SK-N-SH (cell line): Measurements from ENCODE around the gene GPRASP1.

ENCODE experiments used
- CTCF ChIP-seq: fragments of 200-600 bp; sonication (generic); IDR thresholded peaks from 2 replicates; pipeline ENCODE4 v1.6.1; 2017; ENCODE audit warnings: antibody characterized with exemption, mild to moderate bottlenecking, moderate library complexity
- TF ChIP-seq, protein P1 (sequence below): fragments of 150-350 bp; IDR thresholded peaks from 2 replicates; pipeline ENCODE4 v1.6.1; 2017; ENCODE audit warnings: antibody characterized with exemption, low read length, low read depth, borderline replicate concordance

GRCh38 chrX:102694749-102695148 is 43.5 kb downstream of the GPRASP1 start:
- TF ChIP-seq CTCF, result no peak
- TF ChIP-seq, protein P1, sequence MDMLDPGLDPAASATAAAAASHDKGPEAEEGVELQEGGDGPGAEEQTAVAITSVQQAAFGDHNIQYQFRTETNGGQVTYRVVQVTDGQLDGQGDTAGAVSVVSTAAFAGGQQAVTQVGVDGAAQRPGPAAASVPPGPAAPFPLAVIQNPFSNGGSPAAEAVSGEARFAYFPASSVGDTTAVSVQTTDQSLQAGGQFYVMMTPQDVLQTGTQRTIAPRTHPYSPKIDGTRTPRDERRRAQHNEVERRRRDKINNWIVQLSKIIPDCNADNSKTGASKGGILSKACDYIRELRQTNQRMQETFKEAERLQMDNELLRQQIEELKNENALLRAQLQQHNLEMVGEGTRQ, result no peak
